GM10248 (cell line): ENCODE results near the gene MS4A6E.
A peak's percentile ranks its signal among the peaks of the same experiment; 100 is the strongest.

Experiments used
- CTCF ChIA-PET: fragments of 300-600 bp; sonication (Branson Sonifier 250); formaldehyde crosslinking; extraction: SDS; loops from one replicate; lab custom pipeline; 2021; ENCODE audit warnings: antibody characterized with exemption; lab: Yijun Ruan, JAX
- POLR2A ChIA-PET: fragments of 350-650 bp; sonication (Branson Sonifier 250); formaldehyde crosslinking; extraction: SDS; loops from one replicate; lab custom pipeline; 2020; ENCODE audit warnings: antibody characterized with exemption; lab: Yijun Ruan, JAX
- DNase-seq: peaks from one replicate; pipeline ENCODE4 v3.0.0; 2012; ENCODE audit errors: extremely low spot score
- TF ChIP-seq, protein P1 (sequence below): IDR thresholded peaks from 2 replicates; pipeline ENCODE4 v1.5.1; 2012; ENCODE audit warnings: mild to moderate bottlenecking, low read depth; ENCODE audit errors: extremely low read depth, missing control alignments, control extremely low read depth

MS4A6E gene

DNA sequence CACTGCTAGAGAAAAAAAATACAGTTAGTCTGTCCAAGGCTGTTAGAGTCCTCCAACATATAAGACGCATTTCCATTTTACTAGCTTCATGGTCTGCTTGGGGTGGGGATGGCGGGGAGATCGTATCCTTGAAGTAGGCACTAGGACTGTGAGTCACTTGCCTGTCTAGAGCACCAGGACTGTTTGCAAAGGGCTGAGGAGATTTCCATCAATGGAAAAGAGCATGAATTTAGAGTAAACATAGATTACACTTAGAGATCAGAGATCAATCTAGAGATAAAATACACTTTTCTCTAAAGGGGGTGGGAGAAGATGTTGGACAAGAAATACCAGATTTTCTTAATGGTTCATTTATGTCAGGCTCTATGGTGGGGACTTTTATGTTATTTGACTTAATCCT lies 49.5 kb downstream of the MS4A6E start:
- POLR2A ChIA-PET = no interaction called here
- TF ChIP-seq, protein P1, sequence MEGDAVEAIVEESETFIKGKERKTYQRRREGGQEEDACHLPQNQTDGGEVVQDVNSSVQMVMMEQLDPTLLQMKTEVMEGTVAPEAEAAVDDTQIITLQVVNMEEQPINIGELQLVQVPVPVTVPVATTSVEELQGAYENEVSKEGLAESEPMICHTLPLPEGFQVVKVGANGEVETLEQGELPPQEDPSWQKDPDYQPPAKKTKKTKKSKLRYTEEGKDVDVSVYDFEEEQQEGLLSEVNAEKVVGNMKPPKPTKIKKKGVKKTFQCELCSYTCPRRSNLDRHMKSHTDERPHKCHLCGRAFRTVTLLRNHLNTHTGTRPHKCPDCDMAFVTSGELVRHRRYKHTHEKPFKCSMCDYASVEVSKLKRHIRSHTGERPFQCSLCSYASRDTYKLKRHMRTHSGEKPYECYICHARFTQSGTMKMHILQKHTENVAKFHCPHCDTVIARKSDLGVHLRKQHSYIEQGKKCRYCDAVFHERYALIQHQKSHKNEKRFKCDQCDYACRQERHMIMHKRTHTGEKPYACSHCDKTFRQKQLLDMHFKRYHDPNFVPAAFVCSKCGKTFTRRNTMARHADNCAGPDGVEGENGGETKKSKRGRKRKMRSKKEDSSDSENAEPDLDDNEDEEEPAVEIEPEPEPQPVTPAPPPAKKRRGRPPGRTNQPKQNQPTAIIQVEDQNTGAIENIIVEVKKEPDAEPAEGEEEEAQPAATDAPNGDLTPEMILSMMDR = no peak
- CTCF ChIA-PET = interaction anchor here (3.0 kb wide), 1 partner anchor 13 kb away, joined by 16 read pairs; no protein-coding TSS in a partner anchor
- no peak for DNase-seq

DNA sequence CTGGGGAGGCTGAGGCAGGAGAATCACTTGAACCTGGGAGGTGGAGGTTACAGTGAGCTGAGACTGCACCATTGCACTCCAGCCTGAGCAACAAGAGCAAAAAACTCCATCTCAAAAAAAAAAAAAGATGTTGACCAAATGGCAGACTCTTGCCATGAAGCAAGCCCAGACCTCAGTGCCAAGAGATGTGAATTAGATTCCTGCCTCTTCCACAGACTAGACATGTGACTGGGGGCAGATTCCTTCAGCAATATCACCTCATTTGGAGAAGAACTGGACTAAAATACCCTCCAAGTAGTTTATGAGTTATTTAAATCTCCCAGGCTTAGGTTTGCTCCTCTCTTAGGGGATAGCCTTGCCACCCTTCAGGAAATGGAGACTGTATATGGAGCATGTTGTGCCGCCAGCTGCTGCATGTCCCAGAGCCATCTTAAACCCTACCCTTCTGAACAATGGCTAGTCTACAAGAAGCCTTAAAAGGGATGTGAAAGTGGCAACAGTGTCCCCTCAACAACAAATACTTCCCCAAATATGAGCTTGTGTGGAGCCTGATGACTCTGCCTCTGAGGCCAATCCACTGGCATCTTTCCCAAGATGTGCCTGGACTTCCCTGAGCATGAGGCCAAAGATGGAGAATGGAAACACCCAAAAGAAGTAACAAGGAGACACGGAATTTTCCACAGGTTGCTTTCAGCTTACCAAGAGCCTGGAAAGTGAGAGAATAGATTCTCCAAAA lies 50.5 kb downstream of the MS4A6E start:
- TF ChIP-seq, protein P1 = no peak
- peak; percentile 49 for DNase-seq
- ChIA-PET CTCF (interaction anchor here (1.0 to 3.6 kb wide), 5 partner anchors 8 to 79 kb away, joined by 3 to 16 read pairs (median 8); no protein-coding TSS in a partner anchor), POLR2A (no interaction called here)

DNA sequence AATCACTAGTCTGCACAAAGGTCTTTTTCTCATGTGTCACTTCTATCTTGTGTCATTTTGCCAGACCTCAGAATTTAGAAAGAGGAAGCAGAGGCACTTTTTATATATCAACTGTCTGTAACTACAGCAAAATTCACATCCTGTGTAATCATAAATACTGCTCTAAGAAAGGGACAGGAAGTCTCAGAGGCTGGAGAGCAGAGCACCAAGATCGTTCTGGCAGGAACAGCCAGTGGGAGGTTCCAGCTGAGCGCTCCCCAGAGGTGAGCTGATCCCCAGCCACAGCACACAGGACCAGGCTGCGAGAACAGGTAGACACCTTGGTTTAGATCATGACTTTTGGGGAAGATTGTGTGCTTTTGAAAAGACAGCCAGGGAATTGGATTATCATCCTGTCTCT lies 51.3 kb downstream of the MS4A6E start, which contains the start of gene MS4A7:
Gene MS4A7, plus strand, starts transcription at position 179 of the 400 bp plus-strand sequence. CDS start 4,610 bp downstream, outside the sequence.
- peak; percentile 69 for DNase-seq

GRCh38 chr11:60389279-60389910 lies 62.3 kb downstream of the MS4A6E start:
- CTCF ChIA-PET = interaction anchor here (1.7 to 3.7 kb wide), 2 partner anchors 10 to 26 kb away, joined by 8 to 13 read pairs; partner anchors contain the start of gene MS4A7
- POLR2A ChIA-PET = no interaction called here
- DNase-seq = peak; percentile 29
- TF ChIP-seq, protein P1 = no peak

More for the DNA sequence above, 51.3 kb downstream of the MS4A6E start, which contains the start of gene MS4A7:
- CTCF ChIA-PET = interaction anchor here (1.0 to 3.6 kb wide), 5 partner anchors 9 to 78 kb away, joined by 3 to 16 read pairs (median 8); no protein-coding TSS in a partner anchor
- TF ChIP-seq, protein P1 = no peak
- POLR2A ChIA-PET = no interaction called here

DNA sequence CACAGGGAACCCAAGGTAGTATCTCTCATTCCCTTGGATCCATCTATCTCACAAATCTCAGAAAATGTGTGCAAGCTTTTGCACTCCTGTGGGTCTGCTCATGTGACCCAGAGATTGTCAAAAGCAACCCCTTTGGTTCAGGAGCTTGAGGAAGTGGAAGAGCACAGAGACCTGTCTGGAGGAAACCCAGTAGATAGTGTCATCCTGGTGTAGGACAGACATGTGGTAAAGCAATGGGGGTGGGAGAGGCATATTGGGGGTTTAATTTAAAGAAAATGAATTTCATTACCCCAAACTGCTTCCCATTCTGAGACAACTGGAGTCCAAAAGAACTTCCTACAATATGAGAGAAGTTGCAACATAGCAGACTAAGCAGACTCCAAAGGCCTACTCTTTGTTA lies 63.4 kb downstream of the MS4A6E start:
- ChIA-PET POLR2A (no interaction called here), CTCF (interaction anchor here (0.7 to 3.7 kb wide), 3 partner anchors 10 to 62 kb away, joined by 3 to 13 read pairs (median 4); no protein-coding TSS in a partner anchor)
- DNase-seq = no peak
- TF ChIP-seq, protein P1 = no peak
